HepG2 (cell line): ENCODE measurements around the gene PLD6.

ENCODE experiments used
- ADNP ChIP-seq: sonication (generic); formaldehyde crosslinking; IDR thresholded peaks from 2 replicates; pipeline ENCODE4 v1.4.0; 2020; ENCODE audit warnings: missing genetic modification reagents
- ETV6 ChIP-seq: sonication (generic); formaldehyde crosslinking; conservative IDR thresholded peaks from 2 replicates; pipeline ENCODE4 v1.4.0; 2020; ENCODE audit warnings: missing genetic modification reagents
- GMEB1 ChIP-seq: sonication (generic); formaldehyde crosslinking; IDR thresholded peaks from 2 replicates; pipeline ENCODE4 v1.5.1; 2020; ENCODE audit warnings: missing genetic modification reagents, mild to moderate bottlenecking, borderline replicate concordance
- HDAC2 ChIP-seq: sonication (generic); formaldehyde crosslinking; IDR thresholded peaks from 2 replicates; pipeline ENCODE4 v1.4.0; 2020; ENCODE audit warnings: missing genetic modification reagents
- JUND ChIP-seq: sonication (generic); formaldehyde crosslinking; IDR thresholded peaks from 2 replicates; pipeline ENCODE4 v1.8.0; 2022; ENCODE audit warnings: mild to moderate bottlenecking, missing genetic modification reagents
- MAFF ChIP-seq: IDR thresholded peaks from 2 replicates; pipeline ENCODE4 v1.6.1; 2011; ENCODE audit warnings: low read depth, low read length, improper control_type of control experiment
- NFE2L2 ChIP-seq: fragments of 150-350 bp; IDR thresholded peaks from 2 replicates; pipeline ENCODE4 v1.6.1; 2014; ENCODE audit warnings: low read length
- TCF7L2 ChIP-seq: IDR thresholded peaks from 2 replicates; pipeline ENCODE4 v1.6.1; 2011; ENCODE audit warnings: mild to moderate bottlenecking, low read depth, low read length, moderate library complexity
- THYN1 ChIP-seq: sonication (generic); formaldehyde crosslinking; IDR thresholded peaks from 2 replicates; pipeline ENCODE4 v1.8.1; 2023; ENCODE audit warnings: low read depth, mild to moderate bottlenecking, moderate library complexity, missing genetic modification reagents, borderline replicate concordance
- YY1 ChIP-seq: IDR thresholded peaks from 2 replicates; pipeline ENCODE4 v1.6.1; 2011; ENCODE audit warnings: low read length, low read depth, moderate library complexity, mild to moderate bottlenecking; ENCODE audit not compliant: insufficient read depth, insufficient replicate concordance
- ZNF350 ChIP-seq: sonication (generic); formaldehyde crosslinking; IDR thresholded peaks from 2 replicates; pipeline ENCODE4 v1.4.0; 2020; ENCODE audit warnings: mild to moderate bottlenecking, low read depth, missing genetic modification reagents, borderline replicate concordance
- ZNF503 ChIP-seq: sonication (generic); formaldehyde crosslinking; IDR thresholded peaks from 2 replicates; pipeline ENCODE4 v1.4.0; 2020; ENCODE audit warnings: missing genetic modification reagents
- ZNF550 ChIP-seq: sonication (generic); formaldehyde crosslinking; IDR thresholded peaks from 2 replicates; pipeline ENCODE4 v1.4.0; 2020; ENCODE audit warnings: mild to moderate bottlenecking, missing genetic modification reagents, borderline replicate concordance
- ZNF850 ChIP-seq: sonication (generic); formaldehyde crosslinking; conservative IDR thresholded peaks from 2 replicates; pipeline ENCODE4 v1.9.0; 2021; ENCODE audit warnings: mild to moderate bottlenecking, missing genetic modification reagents

GRCh38 chr17:17176341-17176740 lies 29.8 kb downstream of the PLD6 start:
- TF ChIP-seq JUND (no peak), ZNF503 (CRISPR knock-in tag) (no peak), ETV6 (CRISPR knock-in tag) (no peak), GMEB1 (CRISPR knock-in tag) (no peak), HDAC2 (CRISPR knock-in tag) (no peak), ADNP (CRISPR knock-in tag) (no peak), NFE2L2 (no peak), TCF7L2 (no peak), YY1 (no peak), THYN1 (no peak), MAFF (no peak), ZNF550 (CRISPR knock-in tag) (no peak), ZNF850 (CRISPR knock-in tag) (no peak), ZNF350 (no peak)
